K562 (cell line): ENCODE results near the gene SCRN2. TPM values are rescaled to one million over a fixed set of nuclear protein-coding genes. Genes with fewer than 3 reads are reported as not detected.

ENCODE experiments used
- ATAC-seq: fragments of 200-7000 bp; cut with Tn5 transposase; 3 replicates; pipeline ENCODE4 v1.9.1; 2020; ENCODE audit warnings: moderate library complexity
- BruUV-seq: library from RNA; stranded (reverse); fragments of 400-500 nt; replicated peaks from 2 replicates; lab custom pipeline; 2021; lab: Mats Ljungman, UMichigan
- CTCF ChIA-PET: fragments of 300-600 bp; formaldehyde crosslinking; extraction: SDS; loops from one replicate; lab custom pipeline; 2021; ENCODE audit warnings: low intra/inter-chr PET ratio; lab: Yijun Ruan, JAX
- POLR2A ChIA-PET: fragments of 300-600, 350-650 bp; sonication (Branson Sonifier 250); formaldehyde crosslinking; extraction: SDS; loops from one replicate; lab custom pipeline; 2021; ENCODE audit warnings: antibody characterized with exemption, inconsistent platforms; lab: Yijun Ruan, JAX
- DNase-seq, 4 experiments: peaks; one replicate each; pipeline versions ENCODE4 v3.0.0 to v3.0.0-alpha.2; 2011 to 2018; ENCODE audit warnings: low spot score in 3 of 4, mixed read lengths in 3 of 4; ENCODE audit errors: extremely low read depth in 1 of 4
- FAIRE-seq: peaks from 2 replicates; lab custom pipeline; 2011; peaks lifted over from hg19 to GRCh38; lab: Jason Lieb, UNC
- H2AFZ ChIP-seq: 2 replicates; pipeline ENCODE4 v1.6.0; 2011; ENCODE audit warnings: low read depth, low read length, control low read depth, inconsistent platforms
- H3K27ac ChIP-seq: fragments of 200-600 bp; 3 replicates; pipeline ENCODE4 v1.8.0; 2011; ENCODE audit warnings: low read depth, mild to moderate bottlenecking, control low read depth, inconsistent platforms, low read length, moderate library complexity, mixed read lengths; ENCODE audit errors: extremely low read depth
- H3K27me3 ChIP-seq, 2 experiments: fragments of 300-600 bp in 1 of 2; 2 replicates in 1 of 2; 3 replicates in 1 of 2; pipeline versions ENCODE4 v1.6.0 to v1.8.0; 2011; ENCODE audit warnings: inconsistent platforms in 2 of 2, low read length in 2 of 2, mild to moderate bottlenecking in 1 of 2, mixed read lengths in 1 of 2, moderate library complexity in 1 of 2; ENCODE audit not compliant: control insufficient read depth in 2 of 2, insufficient read depth in 2 of 2
- H3K36me3 ChIP-seq: fragments of 300-600 bp; 3 replicates; pipeline ENCODE4 v1.8.0; 2011; ENCODE audit warnings: mild to moderate bottlenecking, low read length, inconsistent platforms; ENCODE audit not compliant: control insufficient read depth, insufficient read depth
- H3K4me1 ChIP-seq, 2 experiments: fragments of 200-600 bp in 1 of 2; replicated peaks in 1 of 2; 2 replicates in 1 of 2; 3 replicates in 1 of 2; pipeline versions ENCODE4 v1.5.1 to v1.8.0; 2011; ENCODE audit warnings: inconsistent platforms in 2 of 2, low read length in 2 of 2, mild to moderate bottlenecking in 1 of 2, mixed read lengths in 1 of 2, moderate library complexity in 1 of 2; ENCODE audit not compliant: control insufficient read depth in 2 of 2, insufficient read depth in 2 of 2
- H3K4me2 ChIP-seq: 2 replicates; pipeline ENCODE4 v1.6.1; 2011; ENCODE audit warnings: low read length, control low read depth, inconsistent platforms, mixed read lengths; ENCODE audit not compliant: insufficient read depth
- H3K4me3 ChIP-seq: fragments of 200-600 bp; sonication (generic), shearing (Covaris generic); 2 replicates; pipeline ENCODE4 v1.5.1; 2016; ENCODE audit warnings: control low read depth, inconsistent platforms
- H3K79me2 ChIP-seq: fragments of 200-600 bp; 3 replicates; pipeline ENCODE4 v1.8.0; 2011; ENCODE audit warnings: low read length, inconsistent platforms; ENCODE audit not compliant: control insufficient read depth, insufficient read depth
- H3K9ac ChIP-seq, 2 experiments: 2 replicates each; pipeline versions ENCODE4 v1.6.0 to v1.6.1; 2011; ENCODE audit warnings: low read depth in 2 of 2, low read length in 2 of 2, control low read depth in 1 of 2, inconsistent platforms in 1 of 2, mild to moderate bottlenecking in 1 of 2, mixed read lengths in 1 of 2; ENCODE audit not compliant: insufficient read depth in 1 of 2
- H3K9me1 ChIP-seq: one replicate; pipeline ENCODE4 v1.6.0; 2011; ENCODE audit warnings: inconsistent platforms, mild to moderate bottlenecking, low read length, moderate library complexity; ENCODE audit not compliant: control insufficient read depth, insufficient read depth
- H3K9me3 ChIP-seq: replicated peaks from 2 replicates; pipeline ENCODE4 v1.5.1; 2011; ENCODE audit warnings: low read depth, low read length, inconsistent platforms; ENCODE audit not compliant: control insufficient read depth, insufficient read depth
- H4K20me1 ChIP-seq: replicated peaks from 2 replicates; pipeline ENCODE4 v1.6.1; 2011; ENCODE audit warnings: low read length, inconsistent platforms, mixed read lengths; ENCODE audit not compliant: control insufficient read depth, insufficient read depth
- CREB3L1 ChIP-seq: fragments of 450-650 bp; IDR thresholded peaks from 2 replicates; pipeline ENCODE4 v1.6.1; 2014; ENCODE audit warnings: low read depth, mild to moderate bottlenecking, moderate library complexity, borderline replicate concordance
- CTBP1 ChIP-seq: fragments of 450-650 bp; IDR thresholded peaks from 2 replicates; pipeline ENCODE4 v1.6.1; 2016; ENCODE audit warnings: borderline replicate concordance
- DNMT1 ChIP-seq: fragments of 450-650 bp; IDR thresholded peaks from 2 replicates; pipeline ENCODE4 v1.6.1; 2016; ENCODE audit warnings: antibody characterized with exemption, mild to moderate bottlenecking
- FOSL1 ChIP-seq: fragments of 200-800 bp; sonication (Bioruptor generic); conservative IDR thresholded peaks from 2 replicates; pipeline ENCODE4 v1.6.1; 2016; ENCODE audit warnings: missing genetic modification characterization, missing compliant biosample characterization
- FOXJ2 ChIP-seq: fragments of 200-800 bp; sonication (Bioruptor generic); IDR thresholded peaks from 2 replicates; pipeline ENCODE4 v1.6.1; 2016; ENCODE audit warnings: missing genetic modification characterization, missing compliant biosample characterization
- HMG20B ChIP-seq: fragments of 250-450 bp; sonication (Bioruptor Pico); IDR thresholded peaks from 2 replicates; pipeline ENCODE4 v1.5.0; 2021; ENCODE audit warnings: mild to moderate bottlenecking
- JUN ChIP-seq, 2 experiments: sonication (generic) in 1 of 2; formaldehyde crosslinking in 1 of 2; IDR thresholded peaks; 2 replicates each; pipeline versions ENCODE4 v1.6.1 to v1.8.0; 2012 to 2022; ENCODE audit warnings: borderline replicate concordance in 2 of 2, mild to moderate bottlenecking in 2 of 2, improper control_type of control experiment in 1 of 2, low read depth in 1 of 2, low read length in 1 of 2, missing genetic modification reagents in 1 of 2
- KDM2B ChIP-seq: fragments of 250-450 bp; sonication (Bioruptor Pico); IDR thresholded peaks from 2 replicates; pipeline ENCODE4 v1.8.0; 2021; ENCODE audit warnings: mild to moderate bottlenecking, moderate library complexity
- PKNOX1 ChIP-seq: fragments of 450-650 bp; IDR thresholded peaks from 2 replicates; pipeline ENCODE4 v1.6.1; 2016
- RAD21 ChIP-seq, 2 experiments: fragments of 250-450 bp in 1 of 2; fragments of 450-650 bp in 1 of 2; sonication (Bioruptor Pico) in 1 of 2; formaldehyde crosslinking in 1 of 2; IDR thresholded peaks in 1 of 2; conservative IDR thresholded peaks in 1 of 2; 2 replicates each; pipeline versions ENCODE4 v1.4.0 to v1.8.0; 2020 to 2022; ENCODE audit warnings: mild to moderate bottlenecking in 2 of 2, moderate library complexity in 1 of 2
- RFX1 ChIP-seq: fragments of 450-650 bp; IDR thresholded peaks from 2 replicates; pipeline ENCODE4 v1.6.1; 2016; ENCODE audit warnings: mild to moderate bottlenecking, moderate library complexity
- SMC3 ChIP-seq: conservative IDR thresholded peaks from 2 replicates; pipeline ENCODE4 v1.6.1; 2011; ENCODE audit warnings: low read depth, low read length, improper control_type of control experiment; ENCODE audit not compliant: insufficient read depth
- TEAD2 ChIP-seq: fragments of 450-650 bp; IDR thresholded peaks from 2 replicates; pipeline ENCODE4 v1.6.1; 2016; ENCODE audit warnings: missing genetic modification characterization, control low read depth, missing compliant biosample characterization
- USF1 ChIP-seq: sonication (generic); formaldehyde crosslinking; IDR thresholded peaks from 2 replicates; pipeline ENCODE4 v1.9.0; 2022; ENCODE audit warnings: mild to moderate bottlenecking, missing genetic modification reagents
- ZFX ChIP-seq: sonication (generic); formaldehyde crosslinking; IDR thresholded peaks from 2 replicates; pipeline ENCODE4 v1.8.0; 2022; ENCODE audit warnings: mild to moderate bottlenecking, missing genetic modification reagents, moderate library complexity
- ZNF175 ChIP-seq: fragments of 200-800 bp; sonication (Bioruptor generic); IDR thresholded peaks from 2 replicates; pipeline ENCODE4 v1.6.1; 2016; ENCODE audit warnings: low read depth, mild to moderate bottlenecking, missing genetic modification characterization, missing compliant biosample characterization
- ZNF431 ChIP-seq: sonication (generic); formaldehyde crosslinking; IDR thresholded peaks from 2 replicates; pipeline ENCODE4 v1.8.0; 2022; ENCODE audit warnings: mild to moderate bottlenecking, missing genetic modification reagents
- ZNF75A ChIP-seq: fragments of 450-650 bp; formaldehyde crosslinking; IDR thresholded peaks from 2 replicates; pipeline ENCODE4 v1.4.0; 2020; ENCODE audit warnings: mild to moderate bottlenecking
- WGBS: fragments of 100-300 bp; shearing (Covaris generic); methylation state at CpG from one replicate; pipeline ENCODE4 v1.1.6; 2016; ENCODE audit warnings: low coverage, mixed read lengths; ENCODE audit not compliant: insufficient coverage; ENCODE audit errors: missing lambda C conversion rate; 5-methylcytosine and 5-hydroxymethylcytosine counted together
- in situ Hi-C: fragments of 300-500 bp; cut with MboI; formaldehyde crosslinking; loops from 4 replicates; pipeline ENCODE4 v1.15.0; 2018; ENCODE audit warnings: inconsistent platforms, mixed read lengths
- intact Hi-C: fragments of 100-400 bp; cut with micrococcal nuclease; formaldehyde crosslinking; loops from 2 replicates; pipeline ENCODE4 v1.14.2; 2022
- polyA plus RNA-seq, 8 experiments: library from polyadenylated mRNA; depleted of rRNA in 4 of 8; stranded (reverse) in 5 of 8; unstranded in 3 of 8; fragments of >200 nt; fragmentation: Nextera tagmentation in 2 of 8; fragmentation: Illumina TruSeq in 1 of 8; extraction: Ambion mirVana in 2 of 8; extraction: Trizol in 1 of 8; gene quantifications; 2 replicates each; pipeline versions ENCODE4 v1.2.1 to v1.2.3, GENCODE V29; 2011 to 2014; ENCODE audit warnings: inconsistent platforms in 1 of 8, missing spikeins in 1 of 8
- total RNA-seq, 7 experiments: library from RNA; depleted of rRNA in 6 of 7; stranded (reverse); fragments of >200 nt in 6 of 7; fragmentation: Illumina TruSeq in 2 of 7; extraction: Trizol in 2 of 7; gene quantifications; 2 replicates each; pipeline versions ENCODE4 v1.2.1 to v1.2.3, GENCODE V29; 2011 to 2021; ENCODE audit warnings: low replicate concordance in 1 of 7

Gene SCRN2
- total and polyA plus RNA-seq, 9 of the 15 experiments (the other 6 are each of a cell fraction or from before 2014, with no cell fraction given): 0.25 to 32.9 (median 13.6) TPM

GRCh38 chr17:47802341-47803022 is 38.6 kb downstream of the SCRN2 start:
- Histone ChIP-seq H3K9me1 (no peaks in the 10 kb centered on the region), H3K4me2 (no peak overlapping the region), H3K79me2 (no peaks in the 10 kb centered on the region), H3K4me3 (no peak overlapping the region), H2AFZ (no peak overlapping the region), H3K27ac (no peak overlapping the region), H3K9me3 (no peaks in the 10 kb centered on the region), H3K27me3 (peaks cover 0 to 29% of the 10 kb centered on the region in 2 experiments; a peak in 3 of 5 replicates), H3K4me1 (peaks cover 0 to 6% of the 10 kb centered on the region in 2 experiments; a peak in 1 of 5 replicates), H3K36me3 (peaks cover 2% of the 10 kb centered on the region; the same call in 1 of the 3 replicates), H3K9ac (no peak overlapping the region), H4K20me1 (peaks cover 16% of the 10 kb centered on the region; the same call in 1 of the 2 replicates)
- in situ Hi-C loops (no loop called here), intact Hi-C loops (loop anchor here (1.0 to 5.0 kb wide), 2 partner anchors 26 to 105 kb away; no protein-coding TSS in a partner anchor)
- ChIA-PET POLR2A (interaction anchor here (0.6 to 1.4 kb wide), 5 partner anchors 18 to 919 kb away, joined by 3 to 5 read pairs (median 4); partner anchors contain the start of genes LRRC46, MRPL10 and OSBPL7), CTCF (interaction anchor here (0.6 to 1.2 kb wide), 3 partner anchors 26 to 103 kb away, joined by 3 to 6 read pairs (median 4); no protein-coding TSS in a partner anchor)
- FAIRE-seq (peak; percentile 94), DNase-seq (peak; percentile 59 to 68 (median 63)), ATAC-seq (peak; percentile 95)
- no TSS peak for BruUV-seq
- whole genome bisulfite sequencing: 9% methylated on average over 8 of the region's 9 CpGs
- peak; percentile 40 to 64 for TF ChIP-seq RAD21 (CRISPR knock-in tag; conservative IDR thresholded peaks at IDR 0.05 in 1 of 2, IDR thresholded peaks at IDR 0.05 in 1 of 2)
- peak; percentile 43; the same call in 1 of the 2 replicates for TF ChIP-seq USF1 (CRISPR knock-in tag)
- no peak for TF ChIP-seq FOSL1
- TF ChIP-seq RFX1: no peak
- no peak for TF ChIP-seq TEAD2
- no peak for TF ChIP-seq ZNF431 (CRISPR knock-in tag)
- no peak for TF ChIP-seq DNMT1
- TF ChIP-seq ZNF75A (CRISPR knock-in tag): no peak
- no peak for TF ChIP-seq JUN (IDR thresholded peaks at IDR 0.05; ENCODE audit: borderline replicate concordance, low read depth, low read length)
- TF ChIP-seq JUN (CRISPR knock-in tag; IDR thresholded peaks at IDR 0.05; ENCODE audit: borderline replicate concordance): 0 out of 2 replicates have a peak, but pooled peaks have one; percentile 26
- 0 out of 2 replicates have a peak, but pooled peaks have one; percentile 52 for TF ChIP-seq CTBP1
- peak; percentile 49; the same call in 1 of the 2 replicates for TF ChIP-seq SMC3
- no peak for TF ChIP-seq HMG20B (CRISPR knock-in tag)
- no peak for TF ChIP-seq KDM2B (CRISPR knock-in tag)
- TF ChIP-seq FOXJ2 (tag): no peak
- TF ChIP-seq CREB3L1: no peak
- no peak for TF ChIP-seq ZFX (CRISPR knock-in tag)
- no peak for TF ChIP-seq ZNF175 (CRISPR knock-in tag)
- peak; percentile 61 for TF ChIP-seq PKNOX1
